WTC11 (cell line): ENCODE results near the gene ARHGAP29. TPM values are rescaled to one million over a fixed set of nuclear protein-coding genes. Genes with fewer than 3 reads are reported as not detected.

ENCODE experiments used
- ATAC-seq: fragments of 200-7000 bp; cut with Tn5 transposase; 2 replicates; pipeline ENCODE4 v1.10.0; 2021; ENCODE audit warnings: mild to moderate bottlenecking, moderate library complexity
- CTCF ChIA-PET: fragments of 300-600 bp; sonication (Branson Sonifier 250); formaldehyde crosslinking; loops from one replicate; lab custom pipeline; 2021; ENCODE audit warnings: antibody characterized with exemption; lab: Charles Lee
- POLR2A ChIA-PET: fragments of 350-600 bp; sonication (Branson Sonifier 250); formaldehyde crosslinking; loops from one replicate; lab custom pipeline; 2021; ENCODE audit warnings: antibody characterized with exemption; lab: Charles Lee
- DNase-seq: peaks from one replicate; pipeline ENCODE4 v3.0.0; 2021; ENCODE audit warnings: low spot score
- H3K27ac Mint-ChIP-seq: 2 replicates; pipeline ENCODE4 v1.8.0; 2021; ENCODE audit warnings: mixed read lengths
- H3K27me3 Mint-ChIP-seq: 2 replicates; pipeline ENCODE4 v1.8.0; 2021; ENCODE audit warnings: low read depth, mild to moderate bottlenecking, moderate library complexity, mixed read lengths
- H3K36me3 Mint-ChIP-seq: 2 replicates; pipeline ENCODE4 v1.8.0; 2021; ENCODE audit warnings: mixed read lengths
- H3K4me1 Mint-ChIP-seq: 2 replicates; pipeline ENCODE4 v1.8.0; 2022; ENCODE audit warnings: mixed read lengths
- H3K4me3 Mint-ChIP-seq: 2 replicates; pipeline ENCODE4 v1.8.0; 2021; ENCODE audit warnings: mild to moderate bottlenecking, moderate library complexity, mixed read lengths
- H3K9me3 Mint-ChIP-seq: 2 replicates; pipeline ENCODE4 v1.8.0; 2021; ENCODE audit warnings: mixed read lengths
- CREB1 ChIP-seq: sonication (generic); formaldehyde crosslinking; IDR thresholded peaks from 2 replicates; pipeline ENCODE4 v1.8.0; 2023; ENCODE audit warnings: mild to moderate bottlenecking, missing genetic modification reagents
- E2F4 ChIP-seq: sonication (generic); formaldehyde crosslinking; IDR thresholded peaks from 2 replicates; pipeline ENCODE4 v1.8.1; 2022; ENCODE audit warnings: low read depth, mild to moderate bottlenecking, moderate library complexity, missing genetic modification reagents, borderline replicate concordance
- NR2C2 ChIP-seq: sonication (generic); formaldehyde crosslinking; IDR thresholded peaks from 2 replicates; pipeline ENCODE4 v1.8.0; 2022; ENCODE audit warnings: mild to moderate bottlenecking, missing genetic modification reagents
- PRRX2 ChIP-seq: fragments of 250-450 bp; sonication (Bioruptor Pico); IDR thresholded peaks from 2 replicates; pipeline ENCODE4 v1.8.0; 2021; ENCODE audit warnings: mild to moderate bottlenecking
- RELA ChIP-seq: sonication (generic); formaldehyde crosslinking; IDR thresholded peaks from 2 replicates; pipeline ENCODE4 v1.8.1; 2022; ENCODE audit warnings: missing genetic modification reagents, mild to moderate bottlenecking, borderline replicate concordance
- RORB ChIP-seq: fragments of 250-450 bp; sonication (Bioruptor Pico); IDR thresholded peaks from 2 replicates; pipeline ENCODE4 v1.9.0; 2021; ENCODE audit warnings: mild to moderate bottlenecking
- SMAD3 ChIP-seq: sonication (generic); formaldehyde crosslinking; IDR thresholded peaks from 2 replicates; pipeline ENCODE4 v1.8.0; 2022; ENCODE audit warnings: missing genetic modification reagents, mild to moderate bottlenecking, borderline replicate concordance
- SP1 ChIP-seq: sonication (generic); formaldehyde crosslinking; conservative IDR thresholded peaks from 2 replicates; pipeline ENCODE4 v1.8.1; 2022; ENCODE audit warnings: missing genetic modification reagents
- STAT6 ChIP-seq: sonication (generic); formaldehyde crosslinking; conservative IDR thresholded peaks from 2 replicates; pipeline ENCODE4 v1.8.1; 2023; ENCODE audit warnings: mild to moderate bottlenecking, low read depth, missing genetic modification reagents, moderate library complexity
- TCF7 ChIP-seq: sonication (generic); formaldehyde crosslinking; IDR thresholded peaks from 2 replicates; pipeline ENCODE4 v1.8.0; 2022; ENCODE audit warnings: mild to moderate bottlenecking, low read depth, missing genetic modification reagents, moderate library complexity
- TEAD1 ChIP-seq: sonication (generic); formaldehyde crosslinking; IDR thresholded peaks from 2 replicates; pipeline ENCODE4 v1.8.0; 2022; ENCODE audit warnings: mild to moderate bottlenecking, missing genetic modification reagents
- TEAD4 ChIP-seq: sonication (generic); formaldehyde crosslinking; IDR thresholded peaks from 2 replicates; pipeline ENCODE4 v1.8.0; 2022; ENCODE audit warnings: mild to moderate bottlenecking, missing genetic modification reagents
- ZNF396 ChIP-seq: fragments of 250-450 bp; sonication (Bioruptor Pico); IDR thresholded peaks from 2 replicates; pipeline ENCODE4 v1.8.0; 2021; ENCODE audit warnings: mild to moderate bottlenecking, moderate library complexity, borderline replicate concordance
- ZNF423 ChIP-seq: fragments of 250-450 bp; sonication (Bioruptor Pico); IDR thresholded peaks from 2 replicates; pipeline ENCODE4 v2.1.2; 2022; ENCODE audit warnings: mild to moderate bottlenecking, moderate library complexity
- total RNA-seq: library from RNA; stranded (reverse); gene quantifications from 3 replicates; pipeline ENCODE4 v1.2.3, GENCODE V29; 2021
- TF ChIP-seq, protein P1 (sequence below): fragments of 200-600 bp; IDR thresholded peaks from 2 replicates; pipeline ENCODE4 v1.8.0; 2022; ENCODE audit warnings: antibody characterized with exemption
- TF ChIP-seq, protein P2 (sequence below): sonication (generic); formaldehyde crosslinking; IDR thresholded peaks from 2 replicates; pipeline ENCODE4 v1.8.0; 2023; ENCODE audit warnings: missing genetic modification reagents
- TF ChIP-seq, protein P3 (sequence below): sonication (generic); formaldehyde crosslinking; IDR thresholded peaks from 2 replicates; pipeline ENCODE4 v1.8.0; 2023; ENCODE audit warnings: missing genetic modification reagents, mild to moderate bottlenecking, borderline replicate concordance

ARHGAP29 gene
- total RNA-seq, 1 experiment from 2014 or later, result 6.6 TPM

GRCh38 chr1:94154989-94155388 lies 82.4 kb downstream of the ARHGAP29 start:
- ChIA-PET CTCF (no interaction called here), POLR2A (no interaction called here)
- Mint-ChIP-seq H3K9me3 (peaks cover 12% of the 10 kb centered on the region; the same call in 1 of the 2 replicates), H3K27me3 (no peaks in the 10 kb centered on the region), H3K4me3 (no peak overlapping the region), H3K27ac (no peak overlapping the region), H3K36me3 (no peaks in the 10 kb centered on the region), H3K4me1 (no peaks in the 10 kb centered on the region)
- DNase-seq (no peak), ATAC-seq (no peak)
- TF ChIP-seq CREB1 (CRISPR knock-in tag) (no peak), TCF7 (CRISPR knock-in tag) (no peak), NR2C2 (no peak), TEAD4 (no peak), SP1 (CRISPR knock-in tag) (no peak), ZNF396 (CRISPR knock-in tag) (no peak), ZNF423 (CRISPR knock-in tag) (no peak), SMAD3 (CRISPR knock-in tag) (no peak), STAT6 (CRISPR knock-in tag) (no peak)
- TF ChIP-seq, protein P1, sequence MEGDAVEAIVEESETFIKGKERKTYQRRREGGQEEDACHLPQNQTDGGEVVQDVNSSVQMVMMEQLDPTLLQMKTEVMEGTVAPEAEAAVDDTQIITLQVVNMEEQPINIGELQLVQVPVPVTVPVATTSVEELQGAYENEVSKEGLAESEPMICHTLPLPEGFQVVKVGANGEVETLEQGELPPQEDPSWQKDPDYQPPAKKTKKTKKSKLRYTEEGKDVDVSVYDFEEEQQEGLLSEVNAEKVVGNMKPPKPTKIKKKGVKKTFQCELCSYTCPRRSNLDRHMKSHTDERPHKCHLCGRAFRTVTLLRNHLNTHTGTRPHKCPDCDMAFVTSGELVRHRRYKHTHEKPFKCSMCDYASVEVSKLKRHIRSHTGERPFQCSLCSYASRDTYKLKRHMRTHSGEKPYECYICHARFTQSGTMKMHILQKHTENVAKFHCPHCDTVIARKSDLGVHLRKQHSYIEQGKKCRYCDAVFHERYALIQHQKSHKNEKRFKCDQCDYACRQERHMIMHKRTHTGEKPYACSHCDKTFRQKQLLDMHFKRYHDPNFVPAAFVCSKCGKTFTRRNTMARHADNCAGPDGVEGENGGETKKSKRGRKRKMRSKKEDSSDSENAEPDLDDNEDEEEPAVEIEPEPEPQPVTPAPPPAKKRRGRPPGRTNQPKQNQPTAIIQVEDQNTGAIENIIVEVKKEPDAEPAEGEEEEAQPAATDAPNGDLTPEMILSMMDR, result no peak
- TF ChIP-seq, protein P2, sequence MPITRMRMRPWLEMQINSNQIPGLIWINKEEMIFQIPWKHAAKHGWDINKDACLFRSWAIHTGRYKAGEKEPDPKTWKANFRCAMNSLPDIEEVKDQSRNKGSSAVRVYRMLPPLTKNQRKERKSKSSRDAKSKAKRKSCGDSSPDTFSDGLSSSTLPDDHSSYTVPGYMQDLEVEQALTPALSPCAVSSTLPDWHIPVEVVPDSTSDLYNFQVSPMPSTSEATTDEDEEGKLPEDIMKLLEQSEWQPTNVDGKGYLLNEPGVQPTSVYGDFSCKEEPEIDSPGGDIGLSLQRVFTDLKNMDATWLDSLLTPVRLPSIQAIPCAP (CRISPR knock-in tag), result no peak
- TF ChIP-seq, protein P3, sequence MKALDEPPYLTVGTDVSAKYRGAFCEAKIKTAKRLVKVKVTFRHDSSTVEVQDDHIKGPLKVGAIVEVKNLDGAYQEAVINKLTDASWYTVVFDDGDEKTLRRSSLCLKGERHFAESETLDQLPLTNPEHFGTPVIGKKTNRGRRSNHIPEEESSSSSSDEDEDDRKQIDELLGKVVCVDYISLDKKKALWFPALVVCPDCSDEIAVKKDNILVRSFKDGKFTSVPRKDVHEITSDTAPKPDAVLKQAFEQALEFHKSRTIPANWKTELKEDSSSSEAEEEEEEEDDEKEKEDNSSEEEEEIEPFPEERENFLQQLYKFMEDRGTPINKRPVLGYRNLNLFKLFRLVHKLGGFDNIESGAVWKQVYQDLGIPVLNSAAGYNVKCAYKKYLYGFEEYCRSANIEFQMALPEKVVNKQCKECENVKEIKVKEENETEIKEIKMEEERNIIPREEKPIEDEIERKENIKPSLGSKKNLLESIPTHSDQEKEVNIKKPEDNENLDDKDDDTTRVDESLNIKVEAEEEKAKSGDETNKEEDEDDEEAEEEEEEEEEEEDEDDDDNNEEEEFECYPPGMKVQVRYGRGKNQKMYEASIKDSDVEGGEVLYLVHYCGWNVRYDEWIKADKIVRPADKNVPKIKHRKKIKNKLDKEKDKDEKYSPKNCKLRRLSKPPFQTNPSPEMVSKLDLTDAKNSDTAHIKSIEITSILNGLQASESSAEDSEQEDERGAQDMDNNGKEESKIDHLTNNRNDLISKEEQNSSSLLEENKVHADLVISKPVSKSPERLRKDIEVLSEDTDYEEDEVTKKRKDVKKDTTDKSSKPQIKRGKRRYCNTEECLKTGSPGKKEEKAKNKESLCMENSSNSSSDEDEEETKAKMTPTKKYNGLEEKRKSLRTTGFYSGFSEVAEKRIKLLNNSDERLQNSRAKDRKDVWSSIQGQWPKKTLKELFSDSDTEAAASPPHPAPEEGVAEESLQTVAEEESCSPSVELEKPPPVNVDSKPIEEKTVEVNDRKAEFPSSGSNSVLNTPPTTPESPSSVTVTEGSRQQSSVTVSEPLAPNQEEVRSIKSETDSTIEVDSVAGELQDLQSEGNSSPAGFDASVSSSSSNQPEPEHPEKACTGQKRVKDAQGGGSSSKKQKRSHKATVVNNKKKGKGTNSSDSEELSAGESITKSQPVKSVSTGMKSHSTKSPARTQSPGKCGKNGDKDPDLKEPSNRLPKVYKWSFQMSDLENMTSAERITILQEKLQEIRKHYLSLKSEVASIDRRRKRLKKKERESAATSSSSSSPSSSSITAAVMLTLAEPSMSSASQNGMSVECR, result no peak

DNA sequence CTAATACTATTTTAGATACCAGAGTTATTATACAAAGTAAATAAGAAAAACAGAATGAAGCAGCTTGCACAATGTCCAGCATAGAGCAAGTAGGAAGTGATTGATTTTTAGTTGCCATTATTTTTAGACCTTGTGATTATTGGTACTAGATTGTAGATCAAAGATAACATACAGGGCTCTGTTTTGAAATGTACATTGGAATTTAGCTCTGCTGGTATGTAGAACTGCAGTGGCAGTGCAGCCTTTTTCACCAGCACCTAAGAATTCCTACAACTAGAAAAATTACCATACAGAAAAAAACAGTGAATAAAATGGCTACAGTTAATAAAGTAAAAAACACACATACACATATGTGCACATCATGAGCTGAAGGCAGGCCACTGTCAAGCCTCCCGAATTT lies 84.3 kb downstream of the ARHGAP29 start:
- DNase-seq (no peak), ATAC-seq (no peak)
- ChIA-PET POLR2A (no interaction called here), CTCF (no interaction called here)
- no peak overlapping the region for H3K27ac Mint-ChIP-seq
- no peaks in the 10 kb centered on the region for H3K36me3 Mint-ChIP-seq
- H3K9me3 Mint-ChIP-seq, result peaks cover 12% of the 10 kb centered on the region; the same call in 1 of the 2 replicates
- H3K27me3 Mint-ChIP-seq, result no peaks in the 10 kb centered on the region
- H3K4me3 Mint-ChIP-seq, result no peak overlapping the region
- H3K4me1 Mint-ChIP-seq, result peaks cover 10% of the 10 kb centered on the region
- TF ChIP-seq PRRX2 (CRISPR knock-in tag) (no peak), TCF7 (CRISPR knock-in tag) (no peak), TEAD1 (CRISPR knock-in tag) (no peak), RORB (no peak), E2F4 (CRISPR knock-in tag) (no peak), RELA (CRISPR knock-in tag) (no peak)
- TF ChIP-seq, protein P3, result no peak
